Hematopoietic multipotent progenitor cell treated with erythropoietin and hydrocortisone succinate and interleukin-3 and kit ligand, for 17 days (in vitro differentiated cells): ENCODE results near the gene KLHL21.
A peak's percentile ranks its signal among the peaks of the same experiment; 100 is the strongest.

Experiments used
- DNase-seq: peaks from one replicate; pipeline ENCODE4 v3.0.0-alpha.2; 2015; ENCODE audit warnings: low spot score

The KLHL21 gene

DNA sequence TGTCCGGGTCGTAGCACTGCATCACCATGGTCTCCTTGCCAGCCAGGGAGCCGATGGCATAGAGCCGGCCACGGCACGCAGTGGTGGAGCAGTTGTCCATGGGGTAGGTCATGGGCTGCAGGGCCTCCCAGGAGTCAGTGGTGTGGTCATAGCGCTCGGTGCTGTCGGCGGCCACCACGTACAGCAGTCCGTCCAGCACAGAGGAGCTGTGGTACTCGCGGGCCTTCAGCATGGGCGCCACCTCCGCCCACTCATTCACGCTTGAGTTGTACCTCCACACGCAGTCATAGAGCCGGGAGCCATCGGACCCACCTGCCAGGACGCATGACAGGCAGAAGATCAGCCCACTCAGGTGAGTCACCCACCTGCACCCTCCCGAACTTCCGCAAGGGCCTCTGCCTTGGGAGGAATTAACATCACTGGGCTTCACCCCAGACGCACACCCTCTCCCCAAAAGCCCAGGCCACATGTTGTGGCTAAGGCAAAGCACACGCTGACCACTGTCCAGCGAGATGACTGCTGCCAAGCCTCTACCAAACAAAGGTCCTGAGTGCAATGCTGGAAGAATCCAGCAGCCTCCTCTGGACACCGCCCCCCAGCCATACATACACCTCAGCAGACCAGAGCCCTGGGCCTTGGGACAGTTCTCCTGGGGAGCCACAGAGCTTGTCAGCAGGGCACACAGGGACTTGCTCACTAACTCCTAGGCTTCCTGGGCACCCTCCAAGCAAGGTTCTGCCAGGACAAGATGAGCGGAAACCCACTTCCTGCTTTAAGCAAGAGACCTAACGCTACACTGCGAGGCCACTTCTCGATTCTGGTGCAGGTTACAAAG lies 3.3 kb downstream of the KLHL21 start:
- DNase-seq: peak; percentile 59

GRCh38 chr1:6597777-6598131 lies 4.9 kb downstream of the KLHL21 start:
- no peak for DNase-seq

DNA sequence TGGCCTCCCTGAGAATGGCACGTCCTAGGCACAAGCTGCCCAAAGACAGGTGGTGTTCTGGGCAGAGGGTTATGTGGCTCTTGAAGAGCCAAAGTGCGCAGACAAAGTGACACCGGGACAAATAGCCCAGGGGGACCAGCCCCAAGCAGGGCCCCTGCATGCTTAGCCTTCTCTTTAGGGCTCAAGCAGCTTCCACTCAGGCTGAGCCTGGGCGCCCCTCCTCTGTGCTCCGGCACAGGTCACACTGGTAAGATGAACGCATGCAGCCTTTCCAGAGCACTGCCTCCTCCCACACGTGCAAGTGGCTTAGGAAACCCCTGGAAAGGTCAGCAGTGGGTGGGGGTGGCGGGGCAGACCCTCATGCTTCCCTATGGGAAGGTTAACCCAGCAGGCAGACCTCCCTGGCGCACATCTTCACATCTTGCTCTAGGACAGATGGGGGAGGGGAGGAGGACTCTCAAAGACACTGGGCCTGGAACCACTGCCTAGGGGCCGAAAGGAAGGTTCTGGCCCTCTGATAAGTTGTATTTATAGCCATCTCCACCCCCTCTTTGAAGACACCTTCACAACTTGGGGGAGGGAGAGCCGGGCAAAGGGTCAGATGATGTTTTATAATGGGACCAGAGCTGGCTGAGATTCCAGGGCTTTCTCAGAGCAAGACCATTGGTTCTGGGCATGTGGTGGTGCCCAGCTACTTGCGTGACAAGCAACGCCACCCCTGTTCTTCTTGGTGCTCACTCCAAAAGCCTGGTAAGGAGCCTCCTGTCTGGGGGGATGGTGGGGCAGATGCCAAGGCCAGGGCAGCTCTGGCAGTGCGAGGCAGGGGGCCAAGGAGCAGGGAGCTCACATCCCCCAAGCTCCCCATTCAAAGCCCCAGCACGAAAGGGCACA lies 5.5 kb downstream of the KLHL21 start:
- peak; percentile 8 for DNase-seq

- no peak for DNase-seq
Observed at GRCh38 chr1:6596351-6596750, 6.3 kb downstream of the KLHL21 start.

- peak; percentile 14 for DNase-seq
Observed at GRCh38 chr1:6594977-6595740, 7.5 kb downstream of the KLHL21 start.

DNA sequence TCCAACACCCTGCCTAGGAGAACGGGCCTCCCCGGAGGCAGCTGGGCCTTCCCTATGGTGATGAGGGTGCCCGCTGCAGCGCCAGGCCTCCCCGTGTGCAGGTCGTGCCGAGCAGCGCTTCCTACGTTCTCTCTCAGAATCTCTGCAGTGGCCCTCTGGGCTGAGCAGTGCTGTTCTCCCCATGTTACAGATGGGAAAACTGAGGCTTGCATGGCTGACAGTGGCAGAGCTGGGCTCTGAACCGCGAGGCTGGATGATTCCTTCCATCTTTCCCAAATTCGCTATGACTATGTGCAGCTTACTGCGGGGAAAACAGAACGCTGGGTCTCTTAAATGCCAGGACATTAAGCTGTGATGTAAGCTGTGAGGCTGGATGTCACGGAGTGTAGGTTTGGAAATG lies 8.9 kb downstream of the KLHL21 start:
- no peak for DNase-seq

DNA sequence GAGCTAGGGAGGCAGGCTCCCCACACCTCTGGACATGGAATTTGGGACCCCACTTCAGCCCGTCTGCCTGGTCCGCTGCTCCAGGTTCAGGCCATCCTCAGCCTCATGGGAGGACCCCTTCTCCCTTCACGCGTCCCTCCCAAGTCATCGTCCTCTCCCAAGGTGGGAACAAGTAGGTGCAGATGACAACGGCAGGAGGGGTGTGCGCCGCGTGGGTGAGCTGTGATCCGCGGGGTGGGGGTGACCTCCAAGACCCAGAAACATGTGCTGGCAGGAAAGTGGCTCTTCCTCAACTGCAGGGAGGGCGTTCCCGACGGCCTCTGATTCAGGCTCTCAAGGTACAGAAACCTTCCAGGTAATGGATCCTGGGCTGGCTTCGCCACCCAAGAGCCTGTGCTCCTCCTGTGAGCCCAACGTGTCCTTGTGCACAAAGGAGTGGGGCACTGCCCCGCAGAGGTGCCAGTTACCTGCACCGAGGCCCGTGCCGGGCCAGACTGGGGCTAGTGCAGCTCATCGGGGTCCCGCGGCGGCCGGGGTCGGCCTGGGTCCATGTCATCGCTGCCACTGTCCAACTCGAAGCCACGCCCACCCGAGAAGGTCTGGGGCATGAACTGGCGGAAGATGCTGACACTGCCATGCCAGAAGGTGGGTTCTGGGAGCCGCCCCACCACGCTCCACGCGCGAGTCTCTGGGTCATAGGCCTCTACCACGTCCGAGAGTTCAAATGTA lies 9.6 kb downstream of the KLHL21 start:
- no peak for DNase-seq

DNA sequence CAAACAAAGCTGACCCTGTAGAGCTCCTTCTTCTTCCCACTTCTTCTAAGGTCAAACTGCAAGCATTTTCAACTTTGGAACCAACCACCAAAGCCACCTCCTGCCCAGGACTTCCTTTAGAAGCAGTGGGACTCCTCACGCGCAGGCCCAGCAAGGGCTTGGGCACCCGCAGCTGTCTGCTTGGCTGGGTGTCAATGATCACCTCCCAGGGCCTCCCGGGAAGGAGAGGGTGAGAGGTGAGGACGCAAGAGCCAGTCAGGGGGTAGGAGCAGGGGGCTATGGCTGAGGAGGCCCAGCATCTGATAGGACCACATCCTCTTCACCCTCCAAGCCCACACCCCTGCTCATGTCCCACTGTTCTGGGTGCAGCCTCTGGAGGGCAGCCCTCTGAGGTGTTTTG lies 10.2 kb downstream of the KLHL21 start:
- DNase-seq: no peak

GRCh38 chr1:6591644-6592043 lies 11.0 kb downstream of the KLHL21 start:
- no peak for DNase-seq

DNA sequence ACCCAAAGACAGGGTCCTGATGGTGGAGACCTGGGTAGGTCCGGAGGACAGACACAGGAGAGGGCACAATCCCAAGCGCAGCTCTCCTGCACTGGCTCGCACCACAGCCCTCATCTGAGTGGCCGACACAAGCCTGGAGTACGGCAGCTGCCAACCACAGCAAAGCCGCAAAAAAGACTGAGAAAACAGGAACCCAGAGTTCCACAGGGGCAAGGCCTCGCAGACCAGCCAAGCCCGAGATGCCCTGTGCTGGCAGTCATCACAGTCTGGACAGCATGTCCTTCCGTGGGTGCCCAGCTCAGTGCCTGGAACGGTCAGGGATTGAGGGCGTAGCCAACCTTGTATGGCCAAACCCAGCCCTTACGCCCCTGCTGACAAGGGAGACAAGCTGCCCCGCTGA lies 11.4 kb downstream of the KLHL21 start:
- peak; percentile 7 for DNase-seq

GRCh38 chr1:6590046-6590445 lies 12.6 kb downstream of the KLHL21 start:
- DNase-seq: peak; percentile 12

DNA sequence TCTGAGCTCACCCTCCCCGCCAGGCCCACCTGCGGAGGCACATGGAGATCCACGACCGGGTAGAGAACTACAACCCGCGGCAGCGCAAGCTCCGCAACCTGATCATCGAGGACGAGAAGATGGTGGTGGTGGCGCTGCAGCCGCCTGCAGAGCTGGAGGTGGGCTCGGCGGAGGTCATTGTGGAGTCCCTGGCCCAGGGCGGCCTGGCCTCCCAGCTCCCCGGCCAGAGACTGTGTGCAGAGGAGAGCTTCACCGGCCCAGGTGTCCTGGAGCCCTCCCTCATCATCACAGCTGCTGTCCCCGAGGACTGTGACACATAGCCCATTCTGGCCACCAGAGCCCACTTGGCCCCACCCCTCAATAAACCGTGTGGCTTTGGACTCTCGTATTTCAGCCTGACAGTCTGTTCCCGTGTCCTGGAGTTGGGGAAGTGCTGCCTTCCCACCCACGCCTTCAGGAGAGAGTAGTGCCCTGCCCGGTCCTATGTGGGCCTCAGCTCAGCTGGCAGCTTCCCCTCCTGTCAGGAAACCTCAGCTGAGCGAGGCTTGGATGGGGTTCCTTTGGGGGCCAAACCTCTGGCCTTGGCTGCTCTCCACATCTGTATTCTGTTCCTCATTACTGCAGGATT lies 13.7 kb downstream of the KLHL21 start:
- DNase-seq: no peak

- DNase-seq: peak; percentile 9
Observed at GRCh38 chr1:6588128-6588892, 14.4 kb downstream of the KLHL21 start.

GRCh38 chr1:6587261-6588005 lies 15.2 kb downstream of the KLHL21 start:
- peak; percentile 7 for DNase-seq

DNA sequence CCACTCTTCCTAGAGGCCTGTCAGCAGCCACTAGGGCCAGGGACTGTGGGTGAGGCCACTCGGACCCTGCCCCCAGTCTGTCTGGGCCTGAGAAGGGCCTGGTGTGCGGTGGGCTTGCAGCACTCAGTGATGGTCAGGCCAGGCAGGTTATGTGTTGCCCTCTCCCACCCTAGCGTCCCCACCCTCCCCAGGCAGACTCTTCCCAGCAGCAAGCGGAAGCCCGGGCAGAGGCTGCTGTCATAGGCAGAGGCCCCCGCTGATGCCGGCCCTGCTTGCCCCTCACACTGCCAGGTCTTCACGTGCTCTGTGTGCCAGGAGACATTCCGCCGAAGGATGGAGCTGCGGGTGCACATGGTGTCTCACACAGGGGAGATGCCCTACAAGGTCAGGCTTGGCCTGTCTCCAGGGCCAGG lies 16.3 kb downstream of the KLHL21 start:
- no peak for DNase-seq

GRCh38 chr1:6585841-6586240 lies 16.8 kb downstream of the KLHL21 start:
- DNase-seq: no peak

DNA sequence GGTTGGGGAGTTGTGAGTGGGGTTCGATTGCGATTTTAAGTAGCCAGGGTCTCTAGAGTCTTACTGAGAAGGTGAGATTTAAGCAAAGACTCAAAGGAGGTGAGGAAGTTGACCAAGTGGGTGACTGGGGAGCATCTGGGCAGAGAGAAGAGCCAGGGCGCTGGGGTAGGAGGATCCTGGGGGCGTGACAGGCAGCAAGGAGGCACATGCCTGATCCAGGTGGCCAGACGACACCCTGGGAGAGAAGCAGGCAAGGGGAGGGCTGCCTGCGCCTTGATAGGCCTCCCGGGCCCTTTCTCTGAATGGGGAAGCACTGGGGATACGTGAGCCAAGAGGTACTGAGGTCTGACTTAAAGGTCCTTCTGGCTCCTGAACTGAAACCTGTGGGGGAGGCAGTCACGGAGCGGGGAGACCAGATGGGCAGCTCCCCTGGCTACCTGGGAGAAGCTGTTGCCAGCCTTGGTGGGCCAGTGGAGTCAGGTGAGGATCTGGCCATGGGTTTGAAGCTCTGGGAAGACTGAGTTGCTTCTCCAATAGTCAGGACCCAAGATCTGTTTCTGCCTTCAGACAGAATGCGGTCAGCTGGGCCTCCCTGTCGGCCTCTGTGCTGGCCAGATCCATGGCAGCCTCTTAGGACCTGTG lies 17.5 kb downstream of the KLHL21 start:
- peak; percentile 8 for DNase-seq

GRCh38 chr1:6584126-6585080 lies 18.3 kb downstream of the KLHL21 start:
- peak; percentile 10 for DNase-seq
